B cell (primary cell): ENCODE measurements around the gene SPTBN1. TPM values are rescaled to one million over a fixed set of nuclear protein-coding genes. Genes with fewer than 3 reads are reported as not detected.
A peak's percentile ranks its signal among the peaks of the same experiment; 100 is the strongest.

Source experiments
- ATAC-seq: fragments of 200-7000 bp; cut with Tn5 transposase; one replicate; pipeline ENCODE4 v1.10.0; 2021; ENCODE audit warnings: low read depth, mild to moderate bottlenecking, moderate number of reproducible peaks, moderate library complexity
- CTCF ChIA-PET: fragments of 350-600 bp; sonication (Branson Sonifier 250); formaldehyde crosslinking; loops from one replicate; lab custom pipeline; 2021; ENCODE audit warnings: antibody characterized with exemption, inconsistent platforms; lab: Charles Lee
- POLR2A ChIA-PET: fragments of 350-600 bp; sonication (Branson Sonifier 250); formaldehyde crosslinking; loops from one replicate; lab custom pipeline; 2021; ENCODE audit warnings: antibody characterized with exemption; lab: Charles Lee
- DNase-seq: peaks from one replicate; pipeline ENCODE4 v3.0.0; 2013
- H2AFZ ChIP-seq: 2 replicates; pipeline ENCODE4 v1.6.1; 2012; ENCODE audit warnings: mild to moderate bottlenecking, low read depth, low read length; ENCODE audit not compliant: insufficient read depth, poor library complexity, severe bottlenecking
- H3K27ac ChIP-seq, 2 donors: 1 replicate in 1 of 2; 2 replicates in 1 of 2; pipeline ENCODE4 v1.5.1; 2012 to 2013; ENCODE audit warnings: low read length in 2 of 2, mild to moderate bottlenecking in 2 of 2, moderate library complexity in 1 of 2
- H3K27me3 ChIP-seq, 4 experiments: fragments of 200-600 bp in 1 of 4; sonication (generic) in 1 of 4; replicated peaks in 1 of 4; 1 replicate in 2 of 4; 2 replicates in 2 of 4; pipeline versions ENCODE4 v1.6.1 to v1.7.0; 2013 to 2016; ENCODE audit warnings: low read length in 3 of 4, mild to moderate bottlenecking in 2 of 4, mixed read lengths in 1 of 4, moderate library complexity in 1 of 4; ENCODE audit not compliant: insufficient read depth in 4 of 4, control insufficient read depth in 3 of 4; ENCODE audit errors: control extremely low read depth in 1 of 4
- H3K36me3 ChIP-seq, 2 experiments: replicated peaks in 1 of 2; 1 replicate in 1 of 2; 2 replicates in 1 of 2; pipeline versions ENCODE4 v1.6.1 to v1.7.1; 2013; ENCODE audit warnings: low read length in 1 of 2; ENCODE audit not compliant: insufficient read depth in 2 of 2, control insufficient read depth in 1 of 2; ENCODE audit errors: control extremely low read depth in 1 of 2, extremely low read depth in 1 of 2
- H3K4me1 ChIP-seq, 2 donors: fragments of 200-600 bp in 1 of 2; sonication (generic) in 1 of 2; 1 replicate in 1 of 2; 2 replicates in 1 of 2; pipeline versions ENCODE4 v1.5.1 to v1.6.1; 2013 to 2017; ENCODE audit warnings: low read length in 2 of 2; ENCODE audit not compliant: control insufficient read depth in 2 of 2, insufficient read depth in 2 of 2
- H3K4me2 ChIP-seq: replicated peaks from 2 replicates; pipeline ENCODE3; 2012; ENCODE audit warnings: mild to moderate bottlenecking, low read depth, low read length; ENCODE audit not compliant: poor library complexity, severe bottlenecking
- H3K4me3 ChIP-seq, 5 experiments: fragments of 200-600 bp in 1 of 5; sonication (generic) in 1 of 5; 1 replicate in 3 of 5; 2 replicates in 2 of 5; pipeline versions ENCODE4 v1.5.1 to v1.7.0; 2011 to 2016; ENCODE audit warnings: low read length in 4 of 5, mild to moderate bottlenecking in 4 of 5, low read depth in 2 of 5, control low read depth in 1 of 5, moderate library complexity in 1 of 5; ENCODE audit not compliant: insufficient read depth in 1 of 5; ENCODE audit errors: control extremely low read depth in 1 of 5, extremely low read depth in 1 of 5
- H3K79me2 ChIP-seq: fragments of 200-600 bp; sonication (generic); one replicate; pipeline ENCODE4 v1.6.0; 2016; ENCODE audit warnings: low read length; ENCODE audit not compliant: control insufficient read depth, insufficient read depth
- H3K9ac ChIP-seq: fragments of 200-600 bp; sonication (generic); 2 replicates; pipeline ENCODE4 v1.6.1; 2017; ENCODE audit warnings: mild to moderate bottlenecking, low read length, moderate library complexity
- H3K9me3 ChIP-seq, 3 donors: one replicate each; pipeline versions ENCODE4 v1.6.1 to v1.7.1; 2013; ENCODE audit warnings: low read length in 2 of 3; ENCODE audit not compliant: control insufficient read depth in 2 of 3, insufficient read depth in 1 of 3; ENCODE audit errors: control extremely low read depth in 1 of 3
- H4K20me1 ChIP-seq: 2 replicates; pipeline ENCODE4 v1.6.0; 2012; ENCODE audit warnings: mild to moderate bottlenecking, low read length; ENCODE audit not compliant: insufficient read depth, control insufficient read depth, poor library complexity, severe bottlenecking
- H3K27ac Mint-ChIP-seq: one replicate; pipeline ENCODE4 v1.8.0; 2021; ENCODE audit warnings: mixed read lengths
- H3K27me3 Mint-ChIP-seq: one replicate; pipeline ENCODE4 v1.8.0; 2021; ENCODE audit warnings: mixed read lengths
- H3K4me1 Mint-ChIP-seq: one replicate; pipeline ENCODE4 v1.8.0; 2021; ENCODE audit warnings: mixed read lengths
- H3K4me3 Mint-ChIP-seq: one replicate; pipeline ENCODE4 v1.8.0; 2021; ENCODE audit warnings: mixed read lengths
- H3K9me3 Mint-ChIP-seq: one replicate; pipeline ENCODE4 v1.8.0; 2022; ENCODE audit warnings: mixed read lengths; ENCODE audit not compliant: insufficient read depth
- EZH2 ChIP-seq: IDR thresholded peaks from 2 replicates; pipeline ENCODE4 v1.6.1; 2012; ENCODE audit warnings: borderline replicate concordance, low read depth, mild to moderate bottlenecking, moderate library complexity, low read length; ENCODE audit not compliant: insufficient read depth, poor library complexity, severe bottlenecking
- WGBS: methylation state at CpG from one replicate; pipeline ENCODE4 v1.1.5; 2013; ENCODE audit warnings: missing lambda C conversion rate; ENCODE audit not compliant: insufficient coverage; 5-methylcytosine and 5-hydroxymethylcytosine counted together
- intact Hi-C: fragments of 100-400 bp; cut with micrococcal nuclease; formaldehyde crosslinking; loops from one replicate; pipeline ENCODE4 v1.10.0; 2022
- polyA plus RNA-seq: library from polyadenylated mRNA; depleted of rRNA; stranded (reverse); fragments of >200 nt; gene quantifications from 2 replicates; pipeline ENCODE4 v1.2.3, GENCODE V29; 2012
- total RNA-seq, 2 donors: library from RNA; stranded (reverse); fragments of 120-200 nt in 1 of 2; gene quantifications; 1 replicate in 1 of 2; 2 replicates in 1 of 2; pipeline versions ENCODE4 v1.2.3 to v1.2.4, GENCODE V29; 2013 to 2022
- TF ChIP-seq, protein P1 (sequence below): fragments of 200-600 bp; IDR thresholded peaks from one replicate; pipeline ENCODE4 v1.8.0; 2022; ENCODE audit warnings: antibody characterized with exemption, mild to moderate bottlenecking

SPTBN1 gene
- total and polyA plus RNA-seq, 2 donors (not counting 1 experiment from before 2014, with no cell fraction given): 43.7 to 144 TPM

DNA sequence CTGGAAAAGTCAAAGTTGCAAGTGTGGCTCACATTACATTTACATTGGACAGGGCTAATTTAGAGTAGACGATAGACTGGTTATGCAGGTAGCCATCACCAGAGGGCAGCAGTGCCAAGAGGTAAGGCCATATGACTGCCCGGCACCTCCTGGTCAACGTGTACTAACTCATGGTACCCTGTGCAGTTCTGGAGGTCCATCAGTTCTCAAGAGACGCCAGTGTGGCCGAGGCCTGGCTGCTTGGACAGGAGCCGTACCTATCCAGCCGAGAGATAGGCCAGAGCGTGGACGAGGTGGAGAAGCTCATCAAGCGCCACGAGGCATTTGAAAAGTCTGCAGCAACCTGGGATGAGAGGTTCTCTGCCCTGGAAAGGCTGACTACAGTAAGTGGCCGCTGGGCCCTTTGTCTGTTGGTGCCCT is 201.5 kb downstream of the SPTBN1 start:
- Histone ChIP-seq H3K9ac (no peak overlapping the region), H3K4me3 (no peak overlapping the region), H3K9me3 (no peaks in the 10 kb centered on the region), H3K4me1 (no peaks in the 10 kb centered on the region), H4K20me1 (peaks cover 13% of the 10 kb centered on the region), H3K36me3 (peaks cover 5 to 100% of the 10 kb centered on the region in 2 experiments), H2AFZ (no peak overlapping the region), H3K27me3 (no peaks in the 10 kb centered on the region), H3K27ac (no peak overlapping the region), H3K79me2 (no peaks in the 10 kb centered on the region), H3K4me2 (no peak overlapping the region)
- ATAC-seq (peak; percentile 65), DNase-seq (peak; percentile 42)
- Mint-ChIP-seq H3K4me3 (no peak overlapping the region), H3K27me3 (no peaks in the 10 kb centered on the region), H3K4me1 (no peaks in the 10 kb centered on the region), H3K9me3 (no peaks in the 10 kb centered on the region), H3K27ac (peak overlapping the region; percentile 53)
- ChIA-PET POLR2A (no interaction called here), CTCF (interaction anchor here (0.6 to 12.8 kb wide), 15 partner anchors 15 to 551 kb away, joined by 3 to 294 read pairs (median 7); no protein-coding TSS in a partner anchor)
- intact Hi-C loops: loop anchor here (2.0 kb wide), 2 partner anchors 47 to 135 kb away; no protein-coding TSS in a partner anchor
- no peak for TF ChIP-seq EZH2
- TF ChIP-seq, protein P1, sequence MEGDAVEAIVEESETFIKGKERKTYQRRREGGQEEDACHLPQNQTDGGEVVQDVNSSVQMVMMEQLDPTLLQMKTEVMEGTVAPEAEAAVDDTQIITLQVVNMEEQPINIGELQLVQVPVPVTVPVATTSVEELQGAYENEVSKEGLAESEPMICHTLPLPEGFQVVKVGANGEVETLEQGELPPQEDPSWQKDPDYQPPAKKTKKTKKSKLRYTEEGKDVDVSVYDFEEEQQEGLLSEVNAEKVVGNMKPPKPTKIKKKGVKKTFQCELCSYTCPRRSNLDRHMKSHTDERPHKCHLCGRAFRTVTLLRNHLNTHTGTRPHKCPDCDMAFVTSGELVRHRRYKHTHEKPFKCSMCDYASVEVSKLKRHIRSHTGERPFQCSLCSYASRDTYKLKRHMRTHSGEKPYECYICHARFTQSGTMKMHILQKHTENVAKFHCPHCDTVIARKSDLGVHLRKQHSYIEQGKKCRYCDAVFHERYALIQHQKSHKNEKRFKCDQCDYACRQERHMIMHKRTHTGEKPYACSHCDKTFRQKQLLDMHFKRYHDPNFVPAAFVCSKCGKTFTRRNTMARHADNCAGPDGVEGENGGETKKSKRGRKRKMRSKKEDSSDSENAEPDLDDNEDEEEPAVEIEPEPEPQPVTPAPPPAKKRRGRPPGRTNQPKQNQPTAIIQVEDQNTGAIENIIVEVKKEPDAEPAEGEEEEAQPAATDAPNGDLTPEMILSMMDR: peak; percentile 67
- 90% methylated on average over 12 of the region's 12 CpGs for WGBS

DNA sequence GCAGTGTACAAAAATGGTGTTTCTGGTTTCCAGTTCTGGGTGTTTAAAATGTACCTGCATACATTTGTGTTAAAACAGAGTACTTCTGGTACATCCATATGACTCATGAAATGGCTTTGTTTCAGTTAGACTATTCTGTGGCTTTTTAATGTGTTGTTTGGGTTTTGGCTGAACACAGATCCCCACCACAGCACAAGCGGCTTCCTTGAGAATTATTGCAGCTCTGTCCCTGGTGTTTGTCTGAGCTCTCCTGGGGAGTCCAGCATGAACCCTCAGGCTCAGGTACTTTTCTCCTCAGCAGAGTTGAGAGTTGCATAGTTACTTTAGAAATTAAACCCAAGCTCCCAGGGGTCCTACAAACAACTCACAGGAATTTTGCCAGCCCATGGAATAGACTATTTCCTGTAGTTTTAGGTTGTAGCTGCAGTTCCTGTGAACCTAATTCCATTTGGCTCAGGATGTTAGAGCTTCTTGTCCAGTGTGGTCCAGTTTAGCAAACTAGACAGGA is 202.5 kb downstream of the SPTBN1 start:
- H3K4me3 ChIP-seq: no peak overlapping the region
- no peaks in the 10 kb centered on the region for H3K4me1 ChIP-seq
- Mint-ChIP-seq H3K27me3 (no peaks in the 10 kb centered on the region), H3K4me3 (no peak overlapping the region), H3K27ac (no peak overlapping the region), H3K4me1 (no peaks in the 10 kb centered on the region), H3K9me3 (no peaks in the 10 kb centered on the region)
- DNase-seq (no peak), ATAC-seq (no peak)
- no peak for TF ChIP-seq EZH2
- H3K36me3 ChIP-seq: peaks cover 5 to 100% of the 10 kb centered on the region in 2 experiments
- H3K79me2 ChIP-seq: no peaks in the 10 kb centered on the region
- no peaks in the 10 kb centered on the region for H3K27me3 ChIP-seq
- intact Hi-C loops: no loop called here
- no peaks in the 10 kb centered on the region for H3K9me3 ChIP-seq
- peaks cover 6% of the 10 kb centered on the region for H4K20me1 ChIP-seq
- WGBS: 100% methylated on average over 1 of the region's 1 CpG
- POLR2A ChIA-PET: no interaction called here
- no peak overlapping the region for H3K4me2 ChIP-seq
- no peak overlapping the region for H2AFZ ChIP-seq
- peak overlapping the region in 1 of 2 donors; percentile 4 for H3K27ac ChIP-seq
- no peak overlapping the region for H3K9ac ChIP-seq
- CTCF ChIA-PET: interaction anchor here (0.6 to 12.8 kb wide), 14 partner anchors 14 to 557 kb away, joined by 3 to 294 read pairs (median 7); no protein-coding TSS in a partner anchor
